ENCODE data around the gene PIANP. TPM values are rescaled to one million over a fixed set of nuclear protein-coding genes. Genes with fewer than 3 reads are reported as not detected.

The PIANP gene
- total RNA-seq, 1 donor from 2014 or later: 0.32 TPM

DNA sequence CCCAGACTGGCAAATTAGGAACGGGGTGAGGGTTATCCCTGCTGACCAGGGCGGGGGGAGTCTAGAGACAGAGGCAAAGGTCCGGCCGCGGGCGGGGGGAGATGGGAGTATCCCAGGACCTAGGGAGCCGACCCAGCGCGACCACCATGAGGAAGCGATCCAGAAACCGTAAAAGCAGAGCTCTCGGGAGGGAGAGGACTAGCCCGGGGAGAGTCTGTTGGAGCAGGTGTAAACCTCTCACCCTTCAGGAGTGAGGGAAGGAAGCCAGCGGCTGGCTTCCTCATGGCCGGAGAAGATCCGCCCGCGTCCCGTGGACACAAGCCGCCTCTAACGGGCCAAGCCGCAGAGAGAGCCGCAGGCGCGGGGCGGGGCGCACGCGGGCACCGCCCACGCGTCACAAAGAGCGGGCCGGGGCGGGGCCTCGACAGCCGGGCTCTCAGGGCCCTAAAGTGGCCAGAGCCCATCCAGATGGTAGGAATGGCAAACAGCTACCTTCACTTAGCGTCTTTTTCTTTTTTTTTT lies 53.5 kb downstream of the PIANP start, which contains the start of gene ACRBP:
Gene ACRBP (minus strand): TSS at position 350 of the 522 bp plus-strand sequence. CDS start 66 bp downstream, at position 284.
- Mint-ChIP-seq H3K36me3 (peaks cover 24% of the 10 kb centered on the region), H3K4me3 (peak within 1 kb of the TSS; percentile 79), H3K27me3 (ENCODE audit: insufficient read depth, low read depth) (peaks cover 8% of the 10 kb centered on the region), H3K27ac (peak within 1 kb of the TSS; percentile 66), H3K4me1 (peaks cover 5% of the 10 kb centered on the region), H3K9me3 (no peaks in the 10 kb centered on the region)
- DNase-seq (ENCODE audit: low spot score): peak; percentile 87
- peak within 1 kb of the TSS; percentile 60 for H2AFZ ChIP-seq (replicated peaks)
- peak within 1 kb of the TSS; percentile 63 for H3K4me3 ChIP-seq
- H3K9ac ChIP-seq: no peak within 1 kb of the TSS
- no peaks in the 10 kb centered on the region for H3K9me3 ChIP-seq (ENCODE audit: low read depth)
- no peaks in the 10 kb centered on the region for H4K20me1 ChIP-seq (ENCODE audit: low read depth)
- no peak within 1 kb of the TSS for H3K27ac ChIP-seq
- no peaks in the 10 kb centered on the region for H3K36me3 ChIP-seq
- peaks cover 5% of the 10 kb centered on the region for H3F3A ChIP-seq (ENCODE audit: low read depth)
- peak within 1 kb of the TSS; percentile 87 for H3K4me2 ChIP-seq
- no peaks in the 10 kb centered on the region for H3K4me1 ChIP-seq
- H3K79me2 ChIP-seq (ENCODE audit: low read depth): no peaks in the 10 kb centered on the region
- peaks cover 3% of the 10 kb centered on the region for H3K27me3 ChIP-seq
- TF ChIP-seq EZH2phosphoT487 (IDR thresholded peaks at IDR 0.05) (no peak), EZH2 (IDR thresholded peaks at IDR 0.05) (no peak)
- TF ChIP-seq, protein P1, sequence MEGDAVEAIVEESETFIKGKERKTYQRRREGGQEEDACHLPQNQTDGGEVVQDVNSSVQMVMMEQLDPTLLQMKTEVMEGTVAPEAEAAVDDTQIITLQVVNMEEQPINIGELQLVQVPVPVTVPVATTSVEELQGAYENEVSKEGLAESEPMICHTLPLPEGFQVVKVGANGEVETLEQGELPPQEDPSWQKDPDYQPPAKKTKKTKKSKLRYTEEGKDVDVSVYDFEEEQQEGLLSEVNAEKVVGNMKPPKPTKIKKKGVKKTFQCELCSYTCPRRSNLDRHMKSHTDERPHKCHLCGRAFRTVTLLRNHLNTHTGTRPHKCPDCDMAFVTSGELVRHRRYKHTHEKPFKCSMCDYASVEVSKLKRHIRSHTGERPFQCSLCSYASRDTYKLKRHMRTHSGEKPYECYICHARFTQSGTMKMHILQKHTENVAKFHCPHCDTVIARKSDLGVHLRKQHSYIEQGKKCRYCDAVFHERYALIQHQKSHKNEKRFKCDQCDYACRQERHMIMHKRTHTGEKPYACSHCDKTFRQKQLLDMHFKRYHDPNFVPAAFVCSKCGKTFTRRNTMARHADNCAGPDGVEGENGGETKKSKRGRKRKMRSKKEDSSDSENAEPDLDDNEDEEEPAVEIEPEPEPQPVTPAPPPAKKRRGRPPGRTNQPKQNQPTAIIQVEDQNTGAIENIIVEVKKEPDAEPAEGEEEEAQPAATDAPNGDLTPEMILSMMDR (IDR thresholded peaks at IDR 0.05): no peak

DNA sequence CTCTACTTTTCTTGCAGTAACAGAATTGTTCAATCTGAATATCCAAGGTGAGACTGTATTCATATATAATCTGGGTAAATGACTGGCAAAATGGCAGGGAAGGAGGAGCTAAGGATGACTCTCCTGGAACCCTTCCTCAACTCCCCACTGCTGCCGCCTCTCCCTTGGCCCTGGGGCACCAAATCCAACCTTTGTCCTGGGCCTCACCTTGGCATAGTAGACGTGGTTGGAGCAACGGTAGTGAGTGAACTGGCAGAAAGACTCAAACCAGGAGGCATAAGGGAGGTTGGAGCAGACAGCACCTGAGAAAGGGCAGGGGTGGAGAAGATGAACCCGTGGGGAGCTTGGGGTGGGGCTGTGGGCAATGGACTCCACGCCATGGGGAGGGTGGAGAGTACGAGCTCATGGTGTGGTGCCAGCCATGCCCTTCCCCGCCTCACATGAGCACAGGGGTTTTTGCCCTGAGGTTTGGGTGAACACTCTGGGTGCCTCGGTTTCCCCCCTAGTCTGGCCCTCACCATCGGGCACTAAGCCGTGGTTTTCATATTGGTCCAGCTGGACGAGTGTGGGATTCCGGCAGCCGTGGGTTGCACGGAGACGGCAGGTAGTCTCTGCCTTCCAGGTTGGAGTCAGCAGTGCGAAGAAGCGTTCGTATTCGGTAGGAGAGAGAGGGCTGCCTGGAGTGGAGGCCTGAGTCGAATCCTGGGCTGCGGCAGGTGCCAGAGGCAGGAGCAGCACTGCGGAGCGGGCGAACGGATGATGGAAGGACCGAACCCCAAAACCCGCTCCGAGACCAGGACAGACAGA lies 54.1 kb downstream of the PIANP start:
- Mint-ChIP-seq H3K9me3 (no peaks in the 10 kb centered on the region), H3K4me3 (peak overlapping the region; percentile 79), H3K4me1 (peaks cover 5% of the 10 kb centered on the region), H3K27ac (no peak overlapping the region), H3K27me3 (ENCODE audit: insufficient read depth, low read depth) (peaks cover 8% of the 10 kb centered on the region), H3K36me3 (peaks cover 21% of the 10 kb centered on the region)
- Histone ChIP-seq H3K9ac (no peak overlapping the region), H3K36me3 (no peaks in the 10 kb centered on the region), H3F3A (ENCODE audit: low read depth) (peaks cover 5% of the 10 kb centered on the region), H2AFZ (replicated peaks) (peak overlapping the region; percentile 60), H3K79me2 (ENCODE audit: low read depth) (no peaks in the 10 kb centered on the region), H3K27ac (no peak overlapping the region), H3K9me3 (ENCODE audit: low read depth) (no peaks in the 10 kb centered on the region), H3K4me3 (peak overlapping the region; percentile 63), H3K4me2 (peak overlapping the region; percentile 87), H3K27me3 (peaks cover 6% of the 10 kb centered on the region), H3K4me1 (no peaks in the 10 kb centered on the region), H4K20me1 (ENCODE audit: low read depth) (no peaks in the 10 kb centered on the region)
- no peak for TF ChIP-seq EZH2phosphoT487 (IDR thresholded peaks at IDR 0.05)
- TF ChIP-seq, protein P1 (IDR thresholded peaks at IDR 0.05): no peak
- DNase-seq (ENCODE audit: low spot score): no peak

DNA sequence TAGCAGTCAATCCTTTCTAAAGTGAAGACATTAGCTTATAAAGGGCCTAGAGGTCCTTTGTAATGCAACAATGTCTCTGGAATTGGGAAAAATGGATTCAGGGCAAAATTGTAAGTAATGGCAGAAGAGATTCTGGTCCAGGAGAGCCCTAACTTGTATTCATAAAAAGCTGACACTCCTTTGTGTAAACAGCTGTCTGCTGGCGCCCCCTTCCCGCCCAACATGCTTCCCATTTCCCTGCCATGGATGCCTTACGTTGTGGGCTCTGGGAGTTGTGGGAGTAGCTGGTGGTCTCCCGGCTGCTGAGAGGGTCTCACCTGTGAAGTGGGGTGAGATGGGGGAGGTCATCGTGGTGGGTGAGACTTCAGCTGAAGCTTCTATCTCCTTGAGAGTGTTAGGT lies 55.7 kb downstream of the PIANP start:
- Histone ChIP-seq H3F3A (ENCODE audit: low read depth) (peaks cover 5% of the 10 kb centered on the region), H3K4me3 (no peak overlapping the region), H3K27me3 (peaks cover 9% of the 10 kb centered on the region), H3K9ac (no peak overlapping the region), H4K20me1 (ENCODE audit: low read depth) (no peaks in the 10 kb centered on the region), H3K4me2 (no peak overlapping the region), H3K4me1 (no peaks in the 10 kb centered on the region), H3K36me3 (no peaks in the 10 kb centered on the region), H3K27ac (no peak overlapping the region), H2AFZ (replicated peaks) (peak overlapping the region; percentile 65), H3K9me3 (ENCODE audit: low read depth) (no peaks in the 10 kb centered on the region), H3K79me2 (ENCODE audit: low read depth) (no peaks in the 10 kb centered on the region)
- TF ChIP-seq, protein P1 (IDR thresholded peaks at IDR 0.05): peak; percentile 51
- TF ChIP-seq EZH2 (IDR thresholded peaks at IDR 0.05) (no peak), EZH2phosphoT487 (IDR thresholded peaks at IDR 0.05) (no peak)
- Mint-ChIP-seq H3K9me3 (no peaks in the 10 kb centered on the region), H3K27ac (no peak overlapping the region), H3K4me3 (no peak overlapping the region), H3K27me3 (ENCODE audit: insufficient read depth, low read depth) (peaks cover 11% of the 10 kb centered on the region), H3K36me3 (peaks cover 14% of the 10 kb centered on the region), H3K4me1 (peaks cover 5% of the 10 kb centered on the region)
- peak; percentile 57 for DNase-seq (ENCODE audit: low spot score)

Data from neural progenitor cell (in vitro differentiated cells).